Peyer's patch (tissue), 4 donors: ENCODE measurements around the gene SLC7A6. TPM values are rescaled to one million over a fixed set of nuclear protein-coding genes. Genes with fewer than 3 reads are reported as not detected.

Experiments
- DNase-seq, 3 donors: peaks; one replicate each; pipeline ENCODE4 v3.0.0-alpha.2; 2017 to 2019
- H3K27ac ChIP-seq, 4 donors: fragments of 200-600 bp; sonication (generic); one replicate each; pipeline ENCODE4 v1.5.1; 2016 to 2019
- H3K27me3 ChIP-seq, 2 donors: fragments of 200-600 bp; sonication (generic); one replicate each; pipeline ENCODE4 v1.5.1; 2019
- H3K36me3 ChIP-seq, 3 donors: fragments of 200-600 bp; sonication (generic); one replicate each; pipeline ENCODE4 v1.5.1; 2016 to 2019
- H3K4me1 ChIP-seq, 4 donors: fragments of 200-600 bp; sonication (generic); one replicate each; pipeline ENCODE4 v1.5.1; 2016 to 2019
- H3K4me3 ChIP-seq, 4 donors: fragments of 200-600 bp; sonication (generic); 1 replicate in 3 of 4; 2 replicates in 1 of 4; pipeline ENCODE4 v1.5.1; 2016 to 2019; ENCODE audit warnings: mild to moderate bottlenecking in 1 of 4
- H3K9me3 ChIP-seq, 4 donors: fragments of 200-600 bp; sonication (generic); one replicate each; pipeline ENCODE4 v1.5.1; 2016 to 2019; ENCODE audit warnings: mild to moderate bottlenecking in 1 of 4
- POLR2A ChIP-seq, 2 donors: fragments of 450-650 bp; IDR thresholded peaks; one replicate each; pipeline ENCODE4 v1.5.1; 2017; ENCODE audit warnings: antibody characterized with exemption in 2 of 2, mild to moderate bottlenecking in 2 of 2, moderate library complexity in 2 of 2
- total RNA-seq, 4 donors: library from RNA; depleted of rRNA; stranded (reverse); fragments of >200 nt; gene quantifications; one replicate each; pipeline ENCODE4 v1.1.0, GENCODE V29; 2016
- TF ChIP-seq, protein P1 (sequence below), 6 experiments: fragments of 450-650 bp in 4 of 6; fragments of 200-600 bp in 2 of 6; sonication (generic) in 1 of 6; IDR thresholded peaks; one replicate each; pipeline ENCODE4 v1.5.1; 2017 to 2019; ENCODE audit warnings: antibody characterized with exemption in 6 of 6, mild to moderate bottlenecking in 3 of 6, moderate library complexity in 1 of 6

SLC7A6 gene
- total RNA-seq, 4 donors from 2014 or later = 19.9 to 83.3 (median 46.4) TPM

DNA sequence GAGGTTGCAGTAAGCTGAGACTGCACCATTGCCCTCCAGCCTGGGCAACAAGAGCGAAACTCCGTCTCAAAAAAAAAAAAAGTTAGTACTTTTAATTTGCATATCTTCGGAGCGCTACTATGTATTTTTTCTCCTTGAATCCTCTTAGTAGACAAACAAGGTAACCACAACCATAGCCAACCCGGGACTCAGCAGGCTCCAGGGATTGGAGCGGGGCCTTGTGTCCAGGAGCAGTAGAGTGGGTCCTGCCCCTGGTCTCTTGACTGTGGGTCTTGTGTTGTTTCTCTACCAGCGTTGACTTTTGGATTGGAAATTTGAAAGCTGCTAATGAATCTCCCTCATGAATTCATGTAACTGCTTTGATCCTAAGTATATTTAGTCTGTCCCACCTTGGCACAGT is 78.8 kb downstream of the SLC7A6 start:
- Histone ChIP-seq H3K27ac (no peak overlapping the region), H3K4me3 (no peak overlapping the region), H3K36me3 (peaks cover 0 to 86% (median 0%) of the 10 kb centered on the region in 3 donors), H3K27me3 (no peaks in the 10 kb centered on the region), H3K4me1 (no peaks in the 10 kb centered on the region), H3K9me3 (no peaks in the 10 kb centered on the region)
- no peak for DNase-seq
- TF ChIP-seq, protein P1, sequence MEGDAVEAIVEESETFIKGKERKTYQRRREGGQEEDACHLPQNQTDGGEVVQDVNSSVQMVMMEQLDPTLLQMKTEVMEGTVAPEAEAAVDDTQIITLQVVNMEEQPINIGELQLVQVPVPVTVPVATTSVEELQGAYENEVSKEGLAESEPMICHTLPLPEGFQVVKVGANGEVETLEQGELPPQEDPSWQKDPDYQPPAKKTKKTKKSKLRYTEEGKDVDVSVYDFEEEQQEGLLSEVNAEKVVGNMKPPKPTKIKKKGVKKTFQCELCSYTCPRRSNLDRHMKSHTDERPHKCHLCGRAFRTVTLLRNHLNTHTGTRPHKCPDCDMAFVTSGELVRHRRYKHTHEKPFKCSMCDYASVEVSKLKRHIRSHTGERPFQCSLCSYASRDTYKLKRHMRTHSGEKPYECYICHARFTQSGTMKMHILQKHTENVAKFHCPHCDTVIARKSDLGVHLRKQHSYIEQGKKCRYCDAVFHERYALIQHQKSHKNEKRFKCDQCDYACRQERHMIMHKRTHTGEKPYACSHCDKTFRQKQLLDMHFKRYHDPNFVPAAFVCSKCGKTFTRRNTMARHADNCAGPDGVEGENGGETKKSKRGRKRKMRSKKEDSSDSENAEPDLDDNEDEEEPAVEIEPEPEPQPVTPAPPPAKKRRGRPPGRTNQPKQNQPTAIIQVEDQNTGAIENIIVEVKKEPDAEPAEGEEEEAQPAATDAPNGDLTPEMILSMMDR (IDR thresholded peaks at IDR 0.05) = no peak
- TF ChIP-seq POLR2A (IDR thresholded peaks at IDR 0.05) = no peak

GRCh38 chr16:68344252-68344651 is 79.9 kb downstream of the SLC7A6 start:
- Histone ChIP-seq H3K36me3 (peaks cover 0 to 84% (median 0%) of the 10 kb centered on the region in 3 donors), H3K27me3 (no peaks in the 10 kb centered on the region), H3K4me1 (no peaks in the 10 kb centered on the region), H3K4me3 (no peak overlapping the region), H3K9me3 (no peaks in the 10 kb centered on the region), H3K27ac (no peak overlapping the region)
- TF ChIP-seq, protein P1 (IDR thresholded peaks at IDR 0.05) = no peak
- TF ChIP-seq POLR2A (IDR thresholded peaks at IDR 0.05) = no peak
- no peak for DNase-seq

DNA sequence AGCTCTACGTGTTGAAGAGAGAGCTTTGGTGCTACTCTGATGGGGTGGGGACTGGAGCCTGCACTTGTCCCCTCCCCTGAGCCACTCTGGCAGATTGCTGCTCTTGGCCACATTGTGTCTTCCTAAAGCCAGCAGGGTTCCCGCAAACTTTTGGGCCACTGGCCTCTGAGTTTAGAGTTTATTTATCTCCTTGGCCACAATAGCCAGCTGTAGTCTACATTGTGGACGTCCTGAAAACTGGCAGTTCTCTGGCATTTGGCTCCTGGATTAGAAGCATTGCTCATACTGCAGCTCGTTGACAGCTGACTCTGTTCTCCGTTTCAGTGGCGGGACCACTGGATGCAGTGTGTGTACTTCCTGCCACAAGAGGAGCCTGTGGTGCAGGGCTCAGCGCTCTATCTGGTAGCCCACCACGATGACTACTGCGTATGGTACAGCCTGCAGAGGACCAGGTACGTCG is 81.1 kb downstream of the SLC7A6 start:
- no peaks in the 10 kb centered on the region for H3K4me1 ChIP-seq
- no peaks in the 10 kb centered on the region for H3K9me3 ChIP-seq
- TF ChIP-seq, protein P1 (IDR thresholded peaks at IDR 0.05) = no peak
- TF ChIP-seq POLR2A (IDR thresholded peaks at IDR 0.05) = no peak
- H3K27ac ChIP-seq = no peak overlapping the region
- no peaks in the 10 kb centered on the region for H3K27me3 ChIP-seq
- DNase-seq = no peak
- no peak overlapping the region for H3K4me3 ChIP-seq
- H3K36me3 ChIP-seq = peaks cover 0 to 81% (median 0%) of the 10 kb centered on the region in 3 donors

GRCh38 chr16:68345958-68346635 is 81.8 kb downstream of the SLC7A6 start:
- Histone ChIP-seq H3K27ac (no peak overlapping the region), H3K4me3 (no peak overlapping the region), H3K4me1 (no peaks in the 10 kb centered on the region), H3K36me3 (peaks cover 0 to 79% (median 0%) of the 10 kb centered on the region in 3 donors), H3K27me3 (no peaks in the 10 kb centered on the region), H3K9me3 (no peaks in the 10 kb centered on the region)
- TF ChIP-seq POLR2A (IDR thresholded peaks at IDR 0.05) = no peak
- TF ChIP-seq, protein P1 (IDR thresholded peaks at IDR 0.05) = no peak
- DNase-seq = no peak

GRCh38 chr16:68346892-68347480 is 82.7 kb downstream of the SLC7A6 start:
- Histone ChIP-seq H3K4me3 (no peak overlapping the region), H3K36me3 (peaks cover 0 to 78% (median 0%) of the 10 kb centered on the region in 3 donors), H3K27ac (no peak overlapping the region), H3K9me3 (no peaks in the 10 kb centered on the region), H3K27me3 (no peaks in the 10 kb centered on the region), H3K4me1 (peaks cover 0 to 6% (median 2%) of the 10 kb centered on the region in 4 donors)
- DNase-seq = no peak
- no peak for TF ChIP-seq POLR2A (IDR thresholded peaks at IDR 0.05)

GRCh38 chr16:68347605-68348004 is 83.3 kb downstream of the SLC7A6 start:
- H3K36me3 ChIP-seq = peaks cover 0 to 77% (median 0%) of the 10 kb centered on the region in 3 donors
- no peaks in the 10 kb centered on the region for H3K9me3 ChIP-seq
- H3K27me3 ChIP-seq = no peaks in the 10 kb centered on the region
- no peak overlapping the region for H3K27ac ChIP-seq
- peaks cover 0 to 6% (median 2%) of the 10 kb centered on the region in 4 donors for H3K4me1 ChIP-seq
- no peak for DNase-seq
- no peak overlapping the region for H3K4me3 ChIP-seq
- TF ChIP-seq, protein P1 (IDR thresholded peaks at IDR 0.05) = no peak
- no peak for TF ChIP-seq POLR2A (IDR thresholded peaks at IDR 0.05)
